HepG2 (cell line): ENCODE data around the gene MEGF11. TPM values are rescaled to one million over a fixed set of nuclear protein-coding genes. Genes with fewer than 3 reads are reported as not detected.

Experiments
- ATAC-seq: fragments of 200-7000 bp; cut with Tn5 transposase; 3 replicates; pipeline ENCODE4 v1.9.1; 2020; ENCODE audit warnings: mild to moderate bottlenecking, moderate library complexity
- BruUV-seq: library from RNA; stranded (reverse); fragments of 400-500 nt; replicated peaks from 2 replicates; lab custom pipeline; 2021; lab: Mats Ljungman, UMichigan
- CTCF ChIA-PET: fragments of 300-600 bp; formaldehyde crosslinking; extraction: SDS; loops from one replicate; lab custom pipeline; 2021; ENCODE audit warnings: low total read pairs, inconsistent platforms, low intra/inter-chr PET ratio; lab: Yijun Ruan, JAX
- POLR2A ChIA-PET: fragments of 350-600 bp; sonication (Branson Sonifier 250); formaldehyde crosslinking; loops from one replicate; lab custom pipeline; 2020; ENCODE audit warnings: antibody characterized with exemption, inconsistent platforms; lab: Yijun Ruan, JAX
- DNase-seq: peaks from one replicate; pipeline ENCODE4 v3.0.0-alpha.2; 2015; ENCODE audit warnings: low spot score
- FAIRE-seq: peaks from 3 replicates; lab custom pipeline; 2011; peaks lifted over from hg19 to GRCh38; lab: Jason Lieb, UNC
- H2AFZ ChIP-seq: one replicate; pipeline ENCODE4 v1.6.1; 2011; ENCODE audit warnings: low read length, inconsistent platforms
- H3K27ac ChIP-seq: fragments of 300-600 bp; 3 replicates; pipeline ENCODE4 v1.8.0; 2011; ENCODE audit warnings: mixed run types, mild to moderate bottlenecking, mixed read lengths, low read length, inconsistent platforms; ENCODE audit not compliant: insufficient read depth; ENCODE audit errors: extremely low read length
- H3K27me3 ChIP-seq, 2 experiments: fragments of 200-600 bp in 1 of 2; 2 replicates in 1 of 2; 3 replicates in 1 of 2; pipeline versions ENCODE4 v1.6.0 to v1.8.0; 2011; ENCODE audit warnings: low read length in 2 of 2, mild to moderate bottlenecking in 2 of 2, moderate library complexity in 2 of 2, inconsistent platforms in 1 of 2; ENCODE audit not compliant: insufficient read depth in 2 of 2, control insufficient read depth in 1 of 2
- H3K36me3 ChIP-seq, 2 experiments: fragments of 200-600 bp in 1 of 2; replicated peaks in 1 of 2; 2 replicates in 1 of 2; 3 replicates in 1 of 2; pipeline versions ENCODE4 v1.5.1 to v1.8.0; 2011; ENCODE audit warnings: low read length in 2 of 2, inconsistent platforms in 1 of 2; ENCODE audit not compliant: insufficient read depth in 2 of 2, control insufficient read depth in 1 of 2
- H3K4me1 ChIP-seq: 2 replicates; pipeline ENCODE4 v1.5.1; 2012; ENCODE audit warnings: low read length, inconsistent platforms; ENCODE audit not compliant: insufficient read depth
- H3K4me2 ChIP-seq: 2 replicates; pipeline ENCODE4 v1.6.0; 2011; ENCODE audit warnings: low read depth, low read length, inconsistent platforms
- H3K4me3 ChIP-seq, 3 experiments: fragments of 200-600 bp in 1 of 3; sonication (generic), shearing (Covaris generic) in 1 of 3; replicated peaks in 1 of 3; 2 replicates each; pipeline ENCODE4 v1.5.1; 2011 to 2016; ENCODE audit warnings: low read length in 3 of 3, inconsistent platforms in 2 of 3, low read depth in 2 of 3, mild to moderate bottlenecking in 2 of 3, control low read depth in 1 of 3, mixed read lengths in 1 of 3; ENCODE audit not compliant: insufficient read depth in 1 of 3
- H3K79me2 ChIP-seq: one replicate; pipeline ENCODE4 v1.6.1; 2011; ENCODE audit warnings: low read length, inconsistent platforms; ENCODE audit not compliant: insufficient read depth
- H3K9ac ChIP-seq: 2 replicates; pipeline ENCODE4 v1.6.0; 2011; ENCODE audit warnings: mild to moderate bottlenecking, low read depth, low read length, inconsistent platforms; ENCODE audit not compliant: insufficient read depth
- H3K9me3 ChIP-seq: 2 replicates; pipeline ENCODE4 v1.5.1; 2012; ENCODE audit warnings: mild to moderate bottlenecking, low read length
- H4K20me1 ChIP-seq: 2 replicates; pipeline ENCODE4 v1.6.0; 2011; ENCODE audit warnings: inconsistent platforms, mild to moderate bottlenecking, low read length, moderate library complexity; ENCODE audit not compliant: insufficient read depth
- DNMT1 ChIP-seq: sonication (generic); formaldehyde crosslinking; IDR thresholded peaks from 2 replicates; pipeline ENCODE4 v1.5.1; 2020; ENCODE audit warnings: mild to moderate bottlenecking, missing genetic modification reagents
- MTF1 ChIP-seq: sonication (generic); formaldehyde crosslinking; IDR thresholded peaks from 2 replicates; pipeline ENCODE4 v1.5.0; 2020; ENCODE audit warnings: missing genetic modification reagents
- NR3C1 ChIP-seq: sonication (generic); formaldehyde crosslinking; IDR thresholded peaks from 2 replicates; pipeline ENCODE4 v1.4.0; 2020; ENCODE audit warnings: missing genetic modification reagents
- STAG1 ChIP-seq: sonication (generic); formaldehyde crosslinking; IDR thresholded peaks from 2 replicates; pipeline ENCODE4 v1.4.0; 2020; ENCODE audit warnings: missing genetic modification reagents
- SUZ12 ChIP-seq: fragments of 150-350 bp; IDR thresholded peaks from 2 replicates; pipeline ENCODE4 v1.6.1; 2014; ENCODE audit warnings: low read depth, low read length
- TEAD3 ChIP-seq: optimal IDR thresholded peaks from 2 replicates; pipeline ENCODE3; 2016; ENCODE audit warnings: borderline replicate concordance
- ZNF17 ChIP-seq: sonication (generic); formaldehyde crosslinking; IDR thresholded peaks from 2 replicates; pipeline ENCODE4 v1.5.0; 2020; ENCODE audit warnings: mild to moderate bottlenecking, missing genetic modification reagents
- ZNF253 ChIP-seq: sonication (generic); formaldehyde crosslinking; IDR thresholded peaks from 2 replicates; pipeline ENCODE4 v1.8.0; 2022; ENCODE audit warnings: mild to moderate bottlenecking, missing genetic modification reagents, borderline replicate concordance
- ZNF34 ChIP-seq: sonication (generic); formaldehyde crosslinking; IDR thresholded peaks from 2 replicates; pipeline ENCODE4 v1.4.0; 2020; ENCODE audit warnings: mild to moderate bottlenecking, missing genetic modification reagents, borderline replicate concordance
- ZNF567 ChIP-seq: sonication (generic); formaldehyde crosslinking; IDR thresholded peaks from 2 replicates; pipeline ENCODE4 v1.8.1; 2023; ENCODE audit warnings: mild to moderate bottlenecking, missing genetic modification reagents, borderline replicate concordance
- ZNF569 ChIP-seq: sonication (generic); formaldehyde crosslinking; IDR thresholded peaks from 2 replicates; pipeline ENCODE4 v1.5.0; 2020; ENCODE audit warnings: mild to moderate bottlenecking, missing genetic modification reagents, moderate library complexity, borderline replicate concordance
- ZSCAN25 ChIP-seq: sonication (generic); formaldehyde crosslinking; IDR thresholded peaks from 2 replicates; pipeline ENCODE4 v1.8.0; 2022; ENCODE audit warnings: mild to moderate bottlenecking, missing genetic modification reagents
- WGBS: methylation state at CpG from one replicate; pipeline ENCODE4 v1.1.6; 2017; ENCODE audit warnings: low lambda C conversion rate; 5-methylcytosine and 5-hydroxymethylcytosine counted together
- in situ Hi-C: cut with HindIII; loops from 2 replicates; pipeline ENCODE4 v1.10.0; 2017; ENCODE audit warnings: low pct_unique_long_range_greater_than_20kb; ENCODE audit not compliant: extremely low pct_ligation_motif_present
- intact Hi-C: fragments of 100-400 bp; cut with micrococcal nuclease; formaldehyde crosslinking; loops from one replicate; pipeline ENCODE4 v1.10.0; 2022; ENCODE audit not compliant: unreplicated experiment
- polyA plus RNA-seq, 8 experiments: library from polyadenylated mRNA; depleted of rRNA in 3 of 8; stranded (reverse) in 7 of 8; unstranded in 1 of 8; fragments of >200 nt; fragmentation: Illumina TruSeq in 4 of 8; extraction: Trizol in 4 of 8; gene quantifications; 2 replicates each; pipeline versions ENCODE4 v1.2.1 to v1.2.3, GENCODE V29; 2011 to 2016; ENCODE audit warnings: low read depth in 4 of 8, missing spikeins in 1 of 8, mixed read lengths in 1 of 8; ENCODE audit not compliant: insufficient read depth in 1 of 8
- total RNA-seq, 5 experiments: library from RNA; depleted of rRNA; stranded (reverse); fragments of >200 nt; fragmentation: Illumina TruSeq; extraction: Trizol; gene quantifications; 2 replicates each; pipeline ENCODE4 v1.2.3, GENCODE V29; 2016; ENCODE audit warnings: low read depth in 1 of 5
- TF ChIP-seq, protein P1 (sequence below): sonication (generic); formaldehyde crosslinking; IDR thresholded peaks from 2 replicates; pipeline ENCODE4 v1.9.0; 2021; ENCODE audit warnings: missing genetic modification reagents, mild to moderate bottlenecking, borderline replicate concordance
- TF ChIP-seq, protein P2 (sequence below): sonication (generic); formaldehyde crosslinking; IDR thresholded peaks from 2 replicates; pipeline ENCODE4 v1.5.0; 2020; ENCODE audit warnings: mild to moderate bottlenecking, missing genetic modification reagents
- TF ChIP-seq, protein P3 (sequence below): sonication (generic); formaldehyde crosslinking; IDR thresholded peaks from 2 replicates; pipeline ENCODE4 v1.8.0; 2022; ENCODE audit warnings: mild to moderate bottlenecking, missing genetic modification reagents, moderate library complexity
- TF ChIP-seq, protein P4 (sequence below): sonication (generic); formaldehyde crosslinking; IDR thresholded peaks from 2 replicates; pipeline ENCODE4 v1.4.0; 2020; ENCODE audit warnings: missing genetic modification reagents
- TF ChIP-seq, protein P5 (sequence below): sonication (generic); formaldehyde crosslinking; IDR thresholded peaks from 2 replicates; pipeline ENCODE4 v1.9.0; 2021; ENCODE audit warnings: missing genetic modification reagents, mild to moderate bottlenecking, borderline replicate concordance

MEGF11 gene
- total and polyA plus RNA-seq, 2 of the 13 experiments (the other 11 are each of a cell fraction or from before 2014, with no cell fraction given) = not detected

DNA sequence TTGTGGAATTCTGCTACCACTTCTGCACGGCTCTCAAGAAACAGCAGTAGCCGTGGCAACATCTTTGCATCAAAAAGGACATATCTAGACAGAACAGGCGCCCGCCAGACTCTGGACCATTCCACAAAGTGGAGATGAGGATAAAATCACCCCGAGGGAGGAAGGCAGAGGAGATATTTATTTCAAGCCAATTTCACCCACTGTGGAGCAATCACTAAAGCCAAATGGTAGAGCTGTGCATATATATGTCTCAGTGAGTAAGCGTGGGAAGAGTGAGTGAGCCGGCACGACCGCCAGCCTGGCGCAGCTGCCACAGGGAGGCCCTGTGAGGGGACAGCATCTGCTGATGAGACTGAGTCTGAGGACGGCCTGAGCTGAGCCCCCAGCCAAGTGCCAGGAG, 111.3 kb downstream of the MEGF11 start:
- BruUV-seq = no TSS peak
- Histone ChIP-seq H3K4me1 (no peaks in the 10 kb centered on the region), H4K20me1 (no peaks in the 10 kb centered on the region), H3K27ac (no peak overlapping the region), H3K4me2 (no peak overlapping the region), H3K4me3 (no peak overlapping the region), H3K36me3 (no peaks in the 10 kb centered on the region), H3K9me3 (no peaks in the 10 kb centered on the region), H3K9ac (no peak overlapping the region), H3K27me3 (peaks cover 6 to 59% of the 10 kb centered on the region in 2 experiments), H3K79me2 (no peaks in the 10 kb centered on the region), H2AFZ (no peak overlapping the region)
- in situ Hi-C loops (no loop called here), intact Hi-C loops (no loop called here)
- ChIA-PET CTCF (no interaction called here), POLR2A (no interaction called here)
- no peak for FAIRE-seq
- no peak for ATAC-seq
- 45% methylated on average over 11 of the region's 11 CpGs for WGBS
- no peak for DNase-seq
- TF ChIP-seq, protein P1, sequence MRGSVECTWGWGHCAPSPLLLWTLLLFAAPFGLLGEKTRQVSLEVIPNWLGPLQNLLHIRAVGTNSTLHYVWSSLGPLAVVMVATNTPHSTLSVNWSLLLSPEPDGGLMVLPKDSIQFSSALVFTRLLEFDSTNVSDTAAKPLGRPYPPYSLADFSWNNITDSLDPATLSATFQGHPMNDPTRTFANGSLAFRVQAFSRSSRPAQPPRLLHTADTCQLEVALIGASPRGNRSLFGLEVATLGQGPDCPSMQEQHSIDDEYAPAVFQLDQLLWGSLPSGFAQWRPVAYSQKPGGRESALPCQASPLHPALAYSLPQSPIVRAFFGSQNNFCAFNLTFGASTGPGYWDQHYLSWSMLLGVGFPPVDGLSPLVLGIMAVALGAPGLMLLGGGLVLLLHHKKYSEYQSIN (CRISPR knock-in tag) = no peak
- TF ChIP-seq ZNF17 (CRISPR knock-in tag) (no peak), ZNF34 (CRISPR knock-in tag) (no peak), TEAD3 (CRISPR knock-in tag) (no peak), MTF1 (CRISPR knock-in tag) (no peak), DNMT1 (CRISPR knock-in tag) (no peak), SUZ12 (no peak), NR3C1 (CRISPR knock-in tag) (no peak), ZNF569 (CRISPR knock-in tag) (no peak), ZSCAN25 (CRISPR knock-in tag) (no peak), ZNF567 (no peak), ZNF253 (CRISPR knock-in tag) (no peak), STAG1 (CRISPR knock-in tag) (no peak)
- TF ChIP-seq, protein P2, sequence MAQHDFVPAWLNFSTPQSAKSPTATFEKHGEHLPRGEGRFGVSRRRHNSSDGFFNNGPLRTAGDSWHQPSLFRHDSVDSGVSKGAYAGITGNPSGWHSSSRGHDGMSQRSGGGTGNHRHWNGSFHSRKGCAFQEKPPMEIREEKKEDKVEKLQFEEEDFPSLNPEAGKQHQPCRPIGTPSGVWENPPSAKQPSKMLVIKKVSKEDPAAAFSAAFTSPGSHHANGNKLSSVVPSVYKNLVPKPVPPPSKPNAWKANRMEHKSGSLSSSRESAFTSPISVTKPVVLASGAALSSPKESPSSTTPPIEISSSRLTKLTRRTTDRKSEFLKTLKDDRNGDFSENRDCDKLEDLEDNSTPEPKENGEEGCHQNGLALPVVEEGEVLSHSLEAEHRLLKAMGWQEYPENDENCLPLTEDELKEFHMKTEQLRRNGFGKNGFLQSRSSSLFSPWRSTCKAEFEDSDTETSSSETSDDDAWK = no peak
- TF ChIP-seq, protein P3, sequence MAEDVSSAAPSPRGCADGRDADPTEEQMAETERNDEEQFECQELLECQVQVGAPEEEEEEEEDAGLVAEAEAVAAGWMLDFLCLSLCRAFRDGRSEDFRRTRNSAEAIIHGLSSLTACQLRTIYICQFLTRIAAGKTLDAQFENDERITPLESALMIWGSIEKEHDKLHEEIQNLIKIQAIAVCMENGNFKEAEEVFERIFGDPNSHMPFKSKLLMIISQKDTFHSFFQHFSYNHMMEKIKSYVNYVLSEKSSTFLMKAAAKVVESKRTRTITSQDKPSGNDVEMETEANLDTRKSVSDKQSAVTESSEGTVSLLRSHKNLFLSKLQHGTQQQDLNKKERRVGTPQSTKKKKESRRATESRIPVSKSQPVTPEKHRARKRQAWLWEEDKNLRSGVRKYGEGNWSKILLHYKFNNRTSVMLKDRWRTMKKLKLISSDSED (CRISPR knock-in tag) = no peak
- TF ChIP-seq, protein P4, sequence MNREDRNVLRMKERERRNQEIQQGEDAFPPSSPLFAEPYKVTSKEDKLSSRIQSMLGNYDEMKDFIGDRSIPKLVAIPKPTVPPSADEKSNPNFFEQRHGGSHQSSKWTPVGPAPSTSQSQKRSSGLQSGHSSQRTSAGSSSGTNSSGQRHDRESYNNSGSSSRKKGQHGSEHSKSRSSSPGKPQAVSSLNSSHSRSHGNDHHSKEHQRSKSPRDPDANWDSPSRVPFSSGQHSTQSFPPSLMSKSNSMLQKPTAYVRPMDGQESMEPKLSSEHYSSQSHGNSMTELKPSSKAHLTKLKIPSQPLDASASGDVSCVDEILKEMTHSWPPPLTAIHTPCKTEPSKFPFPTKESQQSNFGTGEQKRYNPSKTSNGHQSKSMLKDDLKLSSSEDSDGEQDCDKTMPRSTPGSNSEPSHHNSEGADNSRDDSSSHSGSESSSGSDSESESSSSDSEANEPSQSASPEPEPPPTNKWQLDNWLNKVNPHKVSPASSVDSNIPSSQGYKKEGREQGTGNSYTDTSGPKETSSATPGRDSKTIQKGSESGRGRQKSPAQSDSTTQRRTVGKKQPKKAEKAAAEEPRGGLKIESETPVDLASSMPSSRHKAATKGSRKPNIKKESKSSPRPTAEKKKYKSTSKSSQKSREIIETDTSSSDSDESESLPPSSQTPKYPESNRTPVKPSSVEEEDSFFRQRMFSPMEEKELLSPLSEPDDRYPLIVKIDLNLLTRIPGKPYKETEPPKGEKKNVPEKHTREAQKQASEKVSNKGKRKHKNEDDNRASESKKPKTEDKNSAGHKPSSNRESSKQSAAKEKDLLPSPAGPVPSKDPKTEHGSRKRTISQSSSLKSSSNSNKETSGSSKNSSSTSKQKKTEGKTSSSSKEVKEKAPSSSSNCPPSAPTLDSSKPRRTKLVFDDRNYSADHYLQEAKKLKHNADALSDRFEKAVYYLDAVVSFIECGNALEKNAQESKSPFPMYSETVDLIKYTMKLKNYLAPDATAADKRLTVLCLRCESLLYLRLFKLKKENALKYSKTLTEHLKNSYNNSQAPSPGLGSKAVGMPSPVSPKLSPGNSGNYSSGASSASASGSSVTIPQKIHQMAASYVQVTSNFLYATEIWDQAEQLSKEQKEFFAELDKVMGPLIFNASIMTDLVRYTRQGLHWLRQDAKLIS (CRISPR knock-in tag) = no peak
- TF ChIP-seq, protein P5, sequence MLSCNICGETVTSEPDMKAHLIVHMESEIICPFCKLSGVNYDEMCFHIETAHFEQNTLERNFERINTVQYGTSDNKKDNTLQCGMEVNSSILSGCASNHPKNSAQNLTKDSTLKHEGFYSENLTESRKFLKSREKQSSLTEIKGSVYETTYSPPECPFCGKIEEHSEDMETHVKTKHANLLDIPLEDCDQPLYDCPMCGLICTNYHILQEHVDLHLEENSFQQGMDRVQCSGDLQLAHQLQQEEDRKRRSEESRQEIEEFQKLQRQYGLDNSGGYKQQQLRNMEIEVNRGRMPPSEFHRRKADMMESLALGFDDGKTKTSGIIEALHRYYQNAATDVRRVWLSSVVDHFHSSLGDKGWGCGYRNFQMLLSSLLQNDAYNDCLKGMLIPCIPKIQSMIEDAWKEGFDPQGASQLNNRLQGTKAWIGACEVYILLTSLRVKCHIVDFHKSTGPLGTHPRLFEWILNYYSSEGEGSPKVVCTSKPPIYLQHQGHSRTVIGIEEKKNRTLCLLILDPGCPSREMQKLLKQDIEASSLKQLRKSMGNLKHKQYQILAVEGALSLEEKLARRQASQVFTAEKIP (CRISPR knock-in tag) = no peak
